ENCODE results near the gene BBOF1. TPM values are rescaled to one million over a fixed set of nuclear protein-coding genes. Genes with fewer than 3 reads are reported as not detected.

Gene BBOF1
- total and polyA plus RNA-seq, 2 donors from 2014 or later = 7.6 to 14.6 TPM

- Histone ChIP-seq H3K4me3 (ENCODE audit: low read length in 3 of 3) (peak within 1 kb of the TSS; percentile 91 to 98 (median 98)), H3K36me3 (ENCODE audit: control insufficient read depth in 2 of 3, insufficient read depth in 3 of 3, low read length in 3 of 3) (no peaks in the 10 kb centered on the region), H3K27ac (ENCODE audit: low read depth in 2 of 2, low read length in 2 of 2) (peak within 1 kb of the TSS; percentile 91 to 97), H3K27me3 (ENCODE audit: control insufficient read depth, insufficient read depth, low read length) (no peaks in the 10 kb centered on the region), H3K9ac (ENCODE audit: low read length in 3 of 3) (peak within 1 kb of the TSS; percentile 85 to 95 (median 95)), H3K9me3 (ENCODE audit: control insufficient read depth in 2 of 3, insufficient read depth in 1 of 3, low read length in 3 of 3) (no peaks in the 10 kb centered on the region), H3K4me1 (ENCODE audit: control insufficient read depth in 2 of 3, insufficient read depth in 2 of 3, low read depth in 1 of 3, low read length in 3 of 3) (peaks cover 0 to 19% (median 15%) of the 10 kb centered on the region in 3 donors)
- FAIRE-seq (peak; percentile 99), DNase-seq (peak; percentile 100)
- intact Hi-C loops (cut with DNase I) = no loop called here
- no peak for TF ChIP-seq CTCF (IDR thresholded peaks at IDR 0.05; ENCODE audit: borderline replicate concordance, extremely low read depth, insufficient read depth)
These were observed 65.3 kb downstream of the BBOF1 start, which contains the start of the genes ALDH6A1 and LIN52 for GRCh38 chr14:74084277-74085046. Gene ALDH6A1, minus strand, starts transcription at chr14:74084453. Its CDS starts 59 bp downstream, at chr14:74084394. Gene LIN52, plus strand, starts transcription at chr14:74084956. Its CDS starts 19 bp downstream, at chr14:74084975.

GRCh38 chr14:74085047-74085637 lies 66.0 kb downstream of the BBOF1 start:
- Histone ChIP-seq H3K9ac (ENCODE audit: low read length in 3 of 3) (peak overlapping the region; percentile 85 to 95 (median 93)), H3K27me3 (ENCODE audit: control insufficient read depth, insufficient read depth, low read length) (no peaks in the 10 kb centered on the region), H3K4me1 (ENCODE audit: control insufficient read depth in 2 of 3, insufficient read depth in 2 of 3, low read depth in 1 of 3, low read length in 3 of 3) (peaks cover 0 to 17% (median 15%) of the 10 kb centered on the region in 3 donors), H3K9me3 (ENCODE audit: control insufficient read depth in 2 of 3, insufficient read depth in 1 of 3, low read length in 3 of 3) (no peaks in the 10 kb centered on the region), H3K27ac (ENCODE audit: low read depth in 2 of 2, low read length in 2 of 2) (peak overlapping the region; percentile 29 to 77), H3K36me3 (ENCODE audit: control insufficient read depth in 2 of 3, insufficient read depth in 3 of 3, low read length in 3 of 3) (no peaks in the 10 kb centered on the region), H3K4me3 (ENCODE audit: low read length in 3 of 3) (peak overlapping the region; percentile 79 to 98 (median 98))
- no peak for TF ChIP-seq CTCF (IDR thresholded peaks at IDR 0.05; ENCODE audit: borderline replicate concordance, extremely low read depth, insufficient read depth)
- FAIRE-seq = no peak
- peak in 3 of 5 donors; percentile 43 to 66 (median 61) for DNase-seq
- intact Hi-C loops (cut with DNase I) = no loop called here

- H3K27me3 ChIP-seq (ENCODE audit: control insufficient read depth, insufficient read depth, low read length) = no peaks in the 10 kb centered on the region
- H3K36me3 ChIP-seq (ENCODE audit: control insufficient read depth in 2 of 3, insufficient read depth in 3 of 3, low read length in 3 of 3) = peaks cover 0 to 2% (median 0%) of the 10 kb centered on the region in 3 donors
- FAIRE-seq (no peak), DNase-seq (no peak)
- no peaks in the 10 kb centered on the region for H3K9me3 ChIP-seq (ENCODE audit: control insufficient read depth in 2 of 3, insufficient read depth in 1 of 3, low read length in 3 of 3)
- peak overlapping the region in 1 of 3 donors; percentile 93 for H3K9ac ChIP-seq (ENCODE audit: low read length in 3 of 3)
- peak overlapping the region in 1 of 2 donors; percentile 77 for H3K27ac ChIP-seq (ENCODE audit: low read depth in 2 of 2, low read length in 2 of 2)
- intact Hi-C loops (cut with DNase I) = no loop called here
- no peak for TF ChIP-seq CTCF (IDR thresholded peaks at IDR 0.05; ENCODE audit: borderline replicate concordance, extremely low read depth, insufficient read depth)
- peaks cover 0 to 14% (median 9%) of the 10 kb centered on the region in 3 donors for H3K4me1 ChIP-seq (ENCODE audit: control insufficient read depth in 2 of 3, insufficient read depth in 2 of 3, low read depth in 1 of 3, low read length in 3 of 3)
- H3K4me3 ChIP-seq (ENCODE audit: low read length in 3 of 3) = peak overlapping the region; percentile 79 to 98 (median 98)
These were observed 66.7 kb downstream of the BBOF1 start for GRCh38 chr14:74085828-74086227.
